ENCODE data around the gene ARL15. TPM values are rescaled to one million over a fixed set of nuclear protein-coding genes. Genes with fewer than 3 reads are reported as not detected.

ARL15 gene
- total and polyA plus RNA-seq, 4 donors, result 5.0 to 24.8 (median 13.3) TPM

GRCh38 chr5:54214722-54215121 lies 95.7 kb downstream of the ARL15 start (continued):
- no peak for TF ChIP-seq HNF4G (IDR thresholded peaks at IDR 0.05)
- TF ChIP-seq TAF1 (conservative IDR thresholded peaks at IDR 0.05), result no peak
- TF ChIP-seq JUND (IDR thresholded peaks at IDR 0.05), result no peak
- TF ChIP-seq EGR1 (IDR thresholded peaks at IDR 0.05; ENCODE audit: low read depth in 2 of 2), result no peak
- no peak for TF ChIP-seq CTCF (IDR thresholded peaks at IDR 0.05; ENCODE audit: low read depth, low read length, missing input control)
- no peak for TF ChIP-seq FOXA2 (IDR thresholded peaks at IDR 0.05)
- TF ChIP-seq NR2F2 (IDR thresholded peaks at IDR 0.05), result no peak
- TF ChIP-seq RAD21 (IDR thresholded peaks at IDR 0.05), result no peak
- TF ChIP-seq ATF3 (IDR thresholded peaks at IDR 0.05), result no peak
- TF ChIP-seq GABPA (IDR thresholded peaks at IDR 0.05 in 1 of 2, conservative IDR thresholded peaks at IDR 0.05 in 1 of 2), result no peak
- no peak for TF ChIP-seq FOXA1 (IDR thresholded peaks at IDR 0.05)

GRCh38 chr5:54212331-54212730 lies 98.0 kb downstream of the ARL15 start:
- TF ChIP-seq EGR1 (IDR thresholded peaks at IDR 0.05; ENCODE audit: low read depth in 2 of 2) (no peak), ATF3 (IDR thresholded peaks at IDR 0.05) (no peak), FOXA2 (IDR thresholded peaks at IDR 0.05) (no peak), FOXA1 (IDR thresholded peaks at IDR 0.05) (no peak), HNF4G (IDR thresholded peaks at IDR 0.05) (no peak)
- DNase-seq (ENCODE audit: low spot score), result no peak
- Histone ChIP-seq H3K27me3 (ENCODE audit: control insufficient read depth in 4 of 4, insufficient read depth in 4 of 4, low read length in 3 of 4) (no peaks in the 10 kb centered on the region), H3K4me3 (ENCODE audit: low read depth in 1 of 3, low read length in 3 of 3) (no peak overlapping the region), H3K36me3 (ENCODE audit: control insufficient read depth in 4 of 4, insufficient read depth in 3 of 4, low read depth in 1 of 4, low read length in 3 of 4) (no peaks in the 10 kb centered on the region), H3K9ac (ENCODE audit: low read depth in 1 of 2, low read length in 2 of 2) (no peak overlapping the region), H3K4me1 (ENCODE audit: control insufficient read depth in 4 of 4, insufficient read depth in 4 of 4, low read length in 3 of 4) (no peaks in the 10 kb centered on the region), H3K9me3 (ENCODE audit: control insufficient read depth in 4 of 4, low read length in 3 of 4) (no peaks in the 10 kb centered on the region), H3K27ac (ENCODE audit: low read depth in 1 of 2, low read length in 2 of 2) (no peak overlapping the region)
- WGBS, result 96% methylated on average over 1 of the region's 1 CpG

GRCh38 chr5:54211912-54212311 lies 98.5 kb downstream of the ARL15 start:
- no peaks in the 10 kb centered on the region for H3K36me3 ChIP-seq (ENCODE audit: control insufficient read depth in 4 of 4, insufficient read depth in 3 of 4, low read depth in 1 of 4, low read length in 3 of 4)
- no peak overlapping the region for H3K9ac ChIP-seq (ENCODE audit: low read depth in 1 of 2, low read length in 2 of 2)
- WGBS, result 43% methylated on average over 3 of the region's 3 CpGs

More at GRCh38 chr5:54211912-54212311, 98.5 kb downstream of the ARL15 start:
- TF ChIP-seq REST (IDR thresholded peaks at IDR 0.05) (no peak), ZBTB33 (IDR thresholded peaks at IDR 0.05) (no peak), FOXA1 (IDR thresholded peaks at IDR 0.05) (no peak)
- no peaks in the 10 kb centered on the region for H3K9me3 ChIP-seq (ENCODE audit: control insufficient read depth in 4 of 4, low read length in 3 of 4)
- no peaks in the 10 kb centered on the region for H3K4me1 ChIP-seq (ENCODE audit: control insufficient read depth in 4 of 4, insufficient read depth in 4 of 4, low read length in 3 of 4)
- no peak overlapping the region for H3K27ac ChIP-seq (ENCODE audit: low read depth in 1 of 2, low read length in 2 of 2)
- DNase-seq (ENCODE audit: low spot score), result no peak
- no peaks in the 10 kb centered on the region for H3K27me3 ChIP-seq (ENCODE audit: control insufficient read depth in 4 of 4, insufficient read depth in 4 of 4, low read length in 3 of 4)
- H3K4me3 ChIP-seq (ENCODE audit: low read depth in 1 of 3, low read length in 3 of 3), result no peak overlapping the region

Measured in liver (tissue), 9 donors.